Caco-2 (cell line): ENCODE measurements around the gene PHYHD1. TPM values are rescaled to one million over a fixed set of nuclear protein-coding genes. Genes with fewer than 3 reads are reported as not detected.

Experiments
- BruUV-seq: library from RNA; stranded (reverse); fragments of 400-500 nt; replicated peaks from 2 replicates; lab custom pipeline; 2021; lab: Mats Ljungman, UMichigan
- CTCF ChIA-PET: fragments of 300-600 bp; sonication (Branson Sonifier 250); formaldehyde crosslinking; loops from one replicate; lab custom pipeline; 2022; ENCODE audit warnings: antibody characterized with exemption; lab: Charles Lee
- POLR2A ChIA-PET: fragments of 300-600 bp; sonication (Branson Sonifier 250); formaldehyde crosslinking; loops from one replicate; lab custom pipeline; 2022; ENCODE audit warnings: antibody characterized with exemption; lab: Charles Lee
- DNase-seq, 2 experiments: peaks; one replicate each; pipeline versions ENCODE4 v3.0.0 to v3.0.0-alpha.2; 2020 to 2022
- H3K27me3 ChIP-seq: replicated peaks from 2 replicates; pipeline ENCODE4 v1.6.0; 2011; ENCODE audit warnings: low read length; ENCODE audit not compliant: control insufficient read depth, insufficient read depth
- H3K36me3 ChIP-seq: 2 replicates; pipeline ENCODE4 v1.5.1; 2011; ENCODE audit warnings: low read length; ENCODE audit not compliant: control insufficient read depth, insufficient read depth
- H3K4me1 ChIP-seq: fragments of 250-450 bp; sonication (Bioruptor Pico); 2 replicates; pipeline ENCODE4 v1.5.1; 2020; ENCODE audit warnings: mild to moderate bottlenecking
- H3K4me3 ChIP-seq: 2 replicates; pipeline ENCODE4 v1.5.1; 2011; ENCODE audit warnings: low read depth, mild to moderate bottlenecking, control low read depth, low read length
- H3K9me3 ChIP-seq: fragments of 250-450 bp; sonication (Bioruptor Pico); 2 replicates; pipeline ENCODE4 v1.5.1; 2020; ENCODE audit warnings: mild to moderate bottlenecking, moderate library complexity
- H3K27ac Mint-ChIP-seq: one replicate; pipeline ENCODE4 v1.8.0; 2022; ENCODE audit warnings: mixed read lengths; ENCODE audit not compliant: unreplicated experiment
- H3K27me3 Mint-ChIP-seq: one replicate; pipeline ENCODE4 v1.8.0; 2022; ENCODE audit warnings: mixed read lengths; ENCODE audit not compliant: insufficient read depth, unreplicated experiment
- H3K36me3 Mint-ChIP-seq: one replicate; pipeline ENCODE4 v1.8.0; 2022; ENCODE audit warnings: mild to moderate bottlenecking, mixed read lengths; ENCODE audit not compliant: insufficient read depth, unreplicated experiment
- H3K4me1 Mint-ChIP-seq: one replicate; pipeline ENCODE4 v1.8.0; 2022; ENCODE audit warnings: low read depth, mixed read lengths; ENCODE audit not compliant: unreplicated experiment
- H3K4me3 Mint-ChIP-seq: one replicate; pipeline ENCODE4 v1.8.0; 2022; ENCODE audit warnings: mild to moderate bottlenecking, moderate library complexity, mixed read lengths; ENCODE audit not compliant: unreplicated experiment
- H3K9me3 Mint-ChIP-seq: one replicate; pipeline ENCODE4 v1.8.0; 2022; ENCODE audit warnings: mixed read lengths; ENCODE audit not compliant: unreplicated experiment
- intact Hi-C: fragments of 100-400 bp; cut with micrococcal nuclease; formaldehyde crosslinking; loops from one replicate; pipeline ENCODE4 v1.10.0; 2022; ENCODE audit not compliant: unreplicated experiment
- total RNA-seq: library from RNA; stranded (reverse); gene quantifications from 2 replicates; pipeline ENCODE4 v1.2.3, GENCODE V29; 2022
- TF ChIP-seq, protein P1 (sequence below), 2 experiments: fragments of 200-600 bp in 1 of 2; IDR thresholded peaks; 1 replicate in 1 of 2; 2 replicates in 1 of 2; pipeline versions ENCODE4 v1.5.1 to v1.8.0; 2011 to 2022; ENCODE audit warnings: antibody characterized with exemption in 1 of 2, control low read depth in 1 of 2, inconsistent platforms in 1 of 2, low read depth in 1 of 2, low read length in 1 of 2, mild to moderate bottlenecking in 1 of 2, moderate library complexity in 1 of 2; ENCODE audit not compliant: insufficient read depth in 1 of 2, severe bottlenecking in 1 of 2, unreplicated experiment in 1 of 2

The PHYHD1 gene
- total RNA-seq, 1 experiment from 2014 or later, result 0.59 TPM

GRCh38 chr9:128911529-128912035 is 9.2 kb upstream of the PHYHD1 start:
- CTCF ChIA-PET, result no interaction called here

DNA sequence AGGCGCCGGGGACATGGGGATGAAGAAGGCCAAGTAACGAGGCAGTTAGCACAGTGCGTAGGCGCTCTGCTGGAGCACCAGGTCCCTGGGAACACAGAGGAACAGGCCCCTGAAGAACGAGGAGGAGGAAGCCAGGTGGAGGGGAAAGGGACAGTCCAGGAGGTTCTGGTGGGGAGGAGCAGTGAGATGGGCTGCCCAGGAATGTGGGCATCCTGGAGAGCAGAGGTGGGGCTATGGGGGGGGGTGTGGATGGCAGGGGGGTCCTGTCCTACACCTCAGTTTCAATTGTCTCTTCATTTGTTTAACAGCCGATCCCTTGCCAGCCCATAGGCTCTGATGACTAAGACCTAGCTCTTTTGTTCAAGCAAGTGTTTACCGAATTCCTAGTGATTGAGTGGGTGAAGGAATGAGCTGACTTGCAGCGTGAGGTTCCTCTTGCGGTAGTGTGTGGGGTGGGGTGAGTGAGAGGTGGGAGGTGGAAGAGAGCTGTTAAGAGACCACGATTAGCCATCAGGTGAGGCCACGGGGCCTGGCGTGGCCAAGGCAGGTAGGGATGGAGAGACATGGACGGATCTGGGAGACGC is 8.4 kb upstream of the PHYHD1 start:
- no peaks in the 10 kb centered on the region for H3K9me3 Mint-ChIP-seq
- CTCF ChIA-PET, result interaction anchor here (0.7 to 0.9 kb wide), 3 partner anchors 15 to 94 kb away, joined by 3 to 6 read pairs (median 3); partner anchors contain the start of gene ENDOG
- peaks cover 49% of the 10 kb centered on the region for H3K36me3 Mint-ChIP-seq
- TF ChIP-seq, protein P1, sequence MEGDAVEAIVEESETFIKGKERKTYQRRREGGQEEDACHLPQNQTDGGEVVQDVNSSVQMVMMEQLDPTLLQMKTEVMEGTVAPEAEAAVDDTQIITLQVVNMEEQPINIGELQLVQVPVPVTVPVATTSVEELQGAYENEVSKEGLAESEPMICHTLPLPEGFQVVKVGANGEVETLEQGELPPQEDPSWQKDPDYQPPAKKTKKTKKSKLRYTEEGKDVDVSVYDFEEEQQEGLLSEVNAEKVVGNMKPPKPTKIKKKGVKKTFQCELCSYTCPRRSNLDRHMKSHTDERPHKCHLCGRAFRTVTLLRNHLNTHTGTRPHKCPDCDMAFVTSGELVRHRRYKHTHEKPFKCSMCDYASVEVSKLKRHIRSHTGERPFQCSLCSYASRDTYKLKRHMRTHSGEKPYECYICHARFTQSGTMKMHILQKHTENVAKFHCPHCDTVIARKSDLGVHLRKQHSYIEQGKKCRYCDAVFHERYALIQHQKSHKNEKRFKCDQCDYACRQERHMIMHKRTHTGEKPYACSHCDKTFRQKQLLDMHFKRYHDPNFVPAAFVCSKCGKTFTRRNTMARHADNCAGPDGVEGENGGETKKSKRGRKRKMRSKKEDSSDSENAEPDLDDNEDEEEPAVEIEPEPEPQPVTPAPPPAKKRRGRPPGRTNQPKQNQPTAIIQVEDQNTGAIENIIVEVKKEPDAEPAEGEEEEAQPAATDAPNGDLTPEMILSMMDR (IDR thresholded peaks at IDR 0.05; ENCODE audit: insufficient read depth in 1 of 2, low read depth in 1 of 2, low read length in 1 of 2, severe bottlenecking in 1 of 2, unreplicated experiment in 1 of 2), result no peak
- H3K27ac Mint-ChIP-seq, result peak overlapping the region; percentile 81
- peak overlapping the region; percentile 7 for H3K4me3 Mint-ChIP-seq
- DNase-seq, result peak; percentile 52 to 53
- Histone ChIP-seq H3K27me3 (no peaks in the 10 kb centered on the region), H3K4me1 (peaks cover 19% of the 10 kb centered on the region), H3K4me3 (no peak overlapping the region), H3K9me3 (no peaks in the 10 kb centered on the region), H3K36me3 (peaks cover 1% of the 10 kb centered on the region; the same call in 1 of the 2 replicates)
- intact Hi-C loops, result no loop called here
- BruUV-seq, result no TSS peak
- H3K27me3 Mint-ChIP-seq, result no peaks in the 10 kb centered on the region
- POLR2A ChIA-PET, result interaction anchor here (0.5 to 0.8 kb wide), 3 partner anchors 36 to 662 kb away, joined by 3 to 6 read pairs (median 3); partner anchors contain the start of gene ENDOG
- H3K4me1 Mint-ChIP-seq, result peaks cover 22% of the 10 kb centered on the region

More at GRCh38 chr9:128911529-128912035, 9.2 kb upstream of the PHYHD1 start:
- BruUV-seq, result no TSS peak
- no peaks in the 10 kb centered on the region for H3K9me3 Mint-ChIP-seq
- TF ChIP-seq, protein P1 (IDR thresholded peaks at IDR 0.05; ENCODE audit: insufficient read depth in 1 of 2, low read depth in 1 of 2, low read length in 1 of 2, severe bottlenecking in 1 of 2, unreplicated experiment in 1 of 2), result no peak
- no peak for DNase-seq
- Histone ChIP-seq H3K9me3 (no peaks in the 10 kb centered on the region), H3K4me3 (no peak overlapping the region), H3K4me1 (peaks cover 19% of the 10 kb centered on the region), H3K27me3 (no peaks in the 10 kb centered on the region), H3K36me3 (peaks cover 1% of the 10 kb centered on the region; the same call in 1 of the 2 replicates)
- peak overlapping the region; percentile 81 for H3K27ac Mint-ChIP-seq
- POLR2A ChIA-PET, result no interaction called here
- H3K27me3 Mint-ChIP-seq, result no peaks in the 10 kb centered on the region
- H3K36me3 Mint-ChIP-seq, result peaks cover 41% of the 10 kb centered on the region
- intact Hi-C loops, result no loop called here
- H3K4me3 Mint-ChIP-seq, result no peak overlapping the region
- peaks cover 22% of the 10 kb centered on the region for H3K4me1 Mint-ChIP-seq

DNA sequence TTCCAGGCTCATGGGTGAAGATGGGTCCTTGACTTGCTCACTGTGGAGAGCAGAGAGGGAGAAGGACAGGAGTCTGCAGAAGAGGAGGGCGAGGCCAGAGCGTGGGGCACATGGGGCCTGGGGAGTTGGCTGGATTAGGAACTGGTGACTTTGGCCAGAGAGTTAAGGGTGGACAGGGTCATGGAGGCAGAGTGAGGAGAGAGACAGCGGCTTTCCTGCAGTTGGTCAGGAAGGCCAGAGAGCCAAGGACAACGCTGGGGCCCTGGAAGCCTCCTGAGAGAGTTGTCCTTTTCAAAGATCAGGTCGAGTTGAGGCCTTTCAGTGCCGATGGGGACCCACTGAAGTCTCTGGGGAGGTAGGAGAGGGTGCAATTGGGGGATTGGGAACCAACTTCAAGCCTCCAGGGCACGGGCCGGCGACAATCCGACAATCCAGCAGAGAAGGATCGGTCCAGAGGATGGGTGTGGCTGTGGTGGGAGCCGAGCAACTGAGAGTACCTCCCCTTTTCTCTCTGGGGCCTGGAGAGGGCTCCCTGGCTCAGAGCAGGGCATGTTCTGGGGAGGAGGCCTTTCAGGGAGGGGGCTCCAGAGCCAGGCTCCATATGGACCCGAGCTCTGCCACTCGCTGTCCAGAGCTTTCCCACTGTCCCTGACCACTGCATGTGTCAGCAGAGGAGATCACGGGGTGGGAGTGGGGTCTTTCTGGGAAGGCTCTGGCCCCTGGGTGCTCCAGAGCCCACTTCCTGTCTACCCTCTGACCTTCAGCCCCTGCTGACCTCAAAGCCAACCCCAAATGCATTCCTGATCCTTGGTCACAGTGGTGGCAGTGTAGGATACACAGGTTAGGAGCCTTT is 7.5 kb upstream of the PHYHD1 start:
- intact Hi-C loops, result no loop called here
- DNase-seq, result no peak
- peak overlapping the region; percentile 81 for H3K27ac Mint-ChIP-seq
- no peaks in the 10 kb centered on the region for H3K27me3 ChIP-seq
- TF ChIP-seq, protein P1 (IDR thresholded peaks at IDR 0.05; ENCODE audit: insufficient read depth in 1 of 2, low read depth in 1 of 2, low read length in 1 of 2, severe bottlenecking in 1 of 2, unreplicated experiment in 1 of 2), result no peak
- H3K4me1 ChIP-seq, result peaks cover 19% of the 10 kb centered on the region
- no peak overlapping the region for H3K4me3 Mint-ChIP-seq
- no TSS peak for BruUV-seq
- no peaks in the 10 kb centered on the region for H3K9me3 Mint-ChIP-seq
- no peaks in the 10 kb centered on the region for H3K27me3 Mint-ChIP-seq
- H3K4me1 Mint-ChIP-seq, result peaks cover 22% of the 10 kb centered on the region
- H3K9me3 ChIP-seq, result no peaks in the 10 kb centered on the region
- ChIA-PET POLR2A (interaction anchor here (0.5 to 0.8 kb wide), 3 partner anchors 37 to 663 kb away, joined by 3 to 6 read pairs (median 3); partner anchors contain the start of gene ENDOG), CTCF (interaction anchor here (0.9 kb wide), 1 partner anchor 95 kb away, joined by 3 read pairs; the partner anchor contains the start of gene ENDOG)
- no peaks in the 10 kb centered on the region; the same call in 1 of the 2 replicates for H3K36me3 ChIP-seq
- H3K4me3 ChIP-seq, result no peak overlapping the region
- H3K36me3 Mint-ChIP-seq, result peaks cover 58% of the 10 kb centered on the region
